Mesothelial cell of epicardium (in vitro differentiated cells): ENCODE measurements around the gene NFIX. TPM values are rescaled to one million over a fixed set of nuclear protein-coding genes. Genes with fewer than 3 reads are reported as not detected.

Experiments
- DNase-seq, 2 experiments: peaks; one replicate each; pipeline ENCODE4 v3.0.0; 2021; ENCODE audit warnings: low spot score in 2 of 2; ENCODE audit not compliant: unreplicated experiment in 2 of 2
- H3K27ac Mint-ChIP-seq: 2 replicates; pipeline ENCODE4 v1.8.0; 2021; ENCODE audit warnings: mixed read lengths
- H3K27me3 Mint-ChIP-seq: 2 replicates; pipeline ENCODE4 v1.8.0; 2021; ENCODE audit warnings: low read depth, mixed read lengths
- H3K36me3 Mint-ChIP-seq: 2 replicates; pipeline ENCODE4 v1.8.0; 2021; ENCODE audit warnings: mixed read lengths
- H3K4me1 Mint-ChIP-seq: 2 replicates; pipeline ENCODE4 v1.8.0; 2021; ENCODE audit warnings: mixed read lengths
- H3K4me3 Mint-ChIP-seq: 2 replicates; pipeline ENCODE4 v1.8.0; 2021; ENCODE audit warnings: mild to moderate bottlenecking, moderate library complexity, mixed read lengths
- H3K9me3 Mint-ChIP-seq: 2 replicates; pipeline ENCODE4 v1.8.0; 2021; ENCODE audit warnings: mixed read lengths
- total RNA-seq: library from RNA; stranded (reverse); gene quantifications from 3 replicates; pipeline ENCODE4 v1.2.1, GENCODE V29; 2021
- TF ChIP-seq, protein P1 (sequence below): fragments of 200-600 bp; sonication (generic); IDR thresholded peaks from one replicate; pipeline ENCODE4 v1.5.0; 2021; ENCODE audit warnings: antibody characterized with exemption; ENCODE audit not compliant: unreplicated experiment

Gene NFIX
- total RNA-seq, 1 donor from 2014 or later, result 52.4 TPM

DNA sequence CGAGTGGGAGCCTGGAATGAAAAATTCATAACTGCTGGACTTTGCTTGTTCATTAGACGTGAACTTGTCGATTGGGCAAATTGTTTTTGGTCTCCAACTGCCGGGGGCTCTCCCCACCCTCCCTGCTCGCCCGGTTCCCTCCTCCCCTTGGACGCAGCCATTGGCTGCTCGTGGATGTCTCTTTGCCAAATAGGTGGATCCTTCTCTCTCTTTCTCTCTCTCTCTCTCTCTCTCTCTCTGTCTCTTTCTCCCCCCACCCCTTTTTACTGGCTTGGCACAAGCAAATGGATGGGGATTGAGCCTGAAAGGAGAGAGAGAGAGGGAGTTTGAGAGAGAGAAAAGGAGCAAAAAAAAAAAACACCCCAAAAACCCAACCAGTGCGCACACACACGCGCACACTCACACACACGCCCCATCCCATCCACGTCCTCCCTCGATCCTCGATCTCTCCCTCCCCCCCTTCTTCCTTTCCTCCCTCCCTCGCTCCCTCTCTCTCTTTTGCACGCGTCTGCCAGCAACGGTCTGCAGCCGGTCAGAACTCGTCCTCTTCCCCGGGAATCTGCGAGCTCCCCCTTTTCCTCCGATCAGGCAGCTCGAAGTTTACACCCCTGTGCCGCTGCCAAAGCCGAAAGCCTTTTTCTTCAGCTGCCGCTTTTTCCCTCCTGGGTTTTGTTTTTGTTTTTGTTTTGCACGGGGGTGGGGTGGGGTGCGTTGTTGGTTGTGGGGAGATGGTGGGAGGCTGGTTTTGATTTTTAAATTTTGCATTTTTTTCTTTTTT is 27.8 kb downstream of the NFIX start:
- TF ChIP-seq, protein P1, sequence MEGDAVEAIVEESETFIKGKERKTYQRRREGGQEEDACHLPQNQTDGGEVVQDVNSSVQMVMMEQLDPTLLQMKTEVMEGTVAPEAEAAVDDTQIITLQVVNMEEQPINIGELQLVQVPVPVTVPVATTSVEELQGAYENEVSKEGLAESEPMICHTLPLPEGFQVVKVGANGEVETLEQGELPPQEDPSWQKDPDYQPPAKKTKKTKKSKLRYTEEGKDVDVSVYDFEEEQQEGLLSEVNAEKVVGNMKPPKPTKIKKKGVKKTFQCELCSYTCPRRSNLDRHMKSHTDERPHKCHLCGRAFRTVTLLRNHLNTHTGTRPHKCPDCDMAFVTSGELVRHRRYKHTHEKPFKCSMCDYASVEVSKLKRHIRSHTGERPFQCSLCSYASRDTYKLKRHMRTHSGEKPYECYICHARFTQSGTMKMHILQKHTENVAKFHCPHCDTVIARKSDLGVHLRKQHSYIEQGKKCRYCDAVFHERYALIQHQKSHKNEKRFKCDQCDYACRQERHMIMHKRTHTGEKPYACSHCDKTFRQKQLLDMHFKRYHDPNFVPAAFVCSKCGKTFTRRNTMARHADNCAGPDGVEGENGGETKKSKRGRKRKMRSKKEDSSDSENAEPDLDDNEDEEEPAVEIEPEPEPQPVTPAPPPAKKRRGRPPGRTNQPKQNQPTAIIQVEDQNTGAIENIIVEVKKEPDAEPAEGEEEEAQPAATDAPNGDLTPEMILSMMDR, result no peak
- Mint-ChIP-seq H3K4me3 (peak overlapping the region; percentile 54), H3K4me1 (peaks cover 59% of the 10 kb centered on the region), H3K27me3 (peaks cover 97% of the 10 kb centered on the region), H3K36me3 (peaks cover 25% of the 10 kb centered on the region), H3K27ac (peak overlapping the region; percentile 76), H3K9me3 (no peaks in the 10 kb centered on the region)
- no peak for DNase-seq

DNA sequence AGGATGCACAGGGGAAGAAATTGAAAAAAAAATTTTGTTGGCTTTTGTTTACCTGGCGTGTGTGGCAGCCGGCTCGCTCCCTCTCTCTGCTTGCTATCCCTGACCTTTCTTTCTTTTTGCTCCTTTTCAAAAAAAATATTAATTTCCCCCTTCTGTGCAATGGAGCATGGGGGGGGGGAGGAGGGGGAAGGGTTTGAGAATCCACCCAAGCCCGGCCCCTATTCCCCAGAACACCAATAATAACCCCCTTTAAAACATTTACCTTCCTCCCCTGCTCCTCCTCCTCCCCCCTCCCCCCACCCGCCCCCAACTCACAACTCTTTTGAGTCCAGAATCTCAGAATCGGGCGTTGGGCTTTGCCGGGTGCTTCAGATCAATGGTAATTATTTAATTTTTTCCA is 28.4 kb downstream of the NFIX start:
- Mint-ChIP-seq H3K9me3 (no peaks in the 10 kb centered on the region), H3K27ac (no peak overlapping the region), H3K36me3 (peaks cover 30% of the 10 kb centered on the region), H3K27me3 (peaks cover 97% of the 10 kb centered on the region), H3K4me1 (peaks cover 56% of the 10 kb centered on the region), H3K4me3 (peak overlapping the region; percentile 59)
- TF ChIP-seq, protein P1, result no peak
- no peak for DNase-seq

DNA sequence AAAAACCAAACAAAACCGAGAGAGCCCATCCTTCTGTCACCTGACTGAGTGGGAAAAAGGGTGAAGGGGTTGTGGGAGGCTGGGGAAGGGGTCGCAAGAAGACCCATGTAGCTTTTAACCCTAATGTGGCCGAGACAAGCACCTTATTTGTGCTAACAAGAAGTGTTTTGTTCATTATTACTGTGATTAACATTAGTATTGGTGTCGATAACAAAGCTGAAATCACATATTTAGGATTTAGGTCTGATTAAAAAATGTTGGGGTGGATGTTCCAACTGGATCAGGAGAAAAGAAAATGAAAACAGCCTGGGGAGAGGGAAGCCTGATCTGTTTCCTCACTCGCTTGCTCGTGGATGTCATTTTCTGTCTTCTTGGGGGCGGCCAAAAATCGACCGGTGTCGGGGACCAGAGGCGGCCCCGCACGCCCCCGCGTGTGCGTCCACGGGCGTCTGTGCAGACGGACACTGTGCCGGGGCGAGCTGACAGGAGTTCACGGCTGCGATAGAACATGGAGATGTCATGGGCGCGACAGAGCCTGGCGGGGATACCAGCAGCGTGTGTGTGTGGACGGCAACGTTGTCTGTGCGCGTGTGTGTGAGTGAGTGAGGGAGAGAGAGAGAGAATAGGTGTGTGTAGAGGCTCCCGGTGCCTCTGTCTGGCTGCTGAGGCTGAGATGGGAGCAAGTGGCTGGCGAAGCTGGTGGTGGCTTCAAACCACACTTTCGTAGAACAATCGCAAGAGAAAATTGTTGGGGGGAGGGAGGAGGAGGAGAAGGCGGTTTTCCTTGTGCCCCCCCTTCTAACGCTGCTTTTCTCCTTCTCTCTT is 29.1 kb downstream of the NFIX start:
- peak overlapping the region; percentile 59 for H3K4me3 Mint-ChIP-seq
- peaks cover 50% of the 10 kb centered on the region for H3K4me1 Mint-ChIP-seq
- no peaks in the 10 kb centered on the region for H3K9me3 Mint-ChIP-seq
- H3K36me3 Mint-ChIP-seq, result peaks cover 36% of the 10 kb centered on the region
- DNase-seq, result no peak
- H3K27ac Mint-ChIP-seq, result no peak overlapping the region
- H3K27me3 Mint-ChIP-seq, result peaks cover 97% of the 10 kb centered on the region
- TF ChIP-seq, protein P1, result no peak

DNA sequence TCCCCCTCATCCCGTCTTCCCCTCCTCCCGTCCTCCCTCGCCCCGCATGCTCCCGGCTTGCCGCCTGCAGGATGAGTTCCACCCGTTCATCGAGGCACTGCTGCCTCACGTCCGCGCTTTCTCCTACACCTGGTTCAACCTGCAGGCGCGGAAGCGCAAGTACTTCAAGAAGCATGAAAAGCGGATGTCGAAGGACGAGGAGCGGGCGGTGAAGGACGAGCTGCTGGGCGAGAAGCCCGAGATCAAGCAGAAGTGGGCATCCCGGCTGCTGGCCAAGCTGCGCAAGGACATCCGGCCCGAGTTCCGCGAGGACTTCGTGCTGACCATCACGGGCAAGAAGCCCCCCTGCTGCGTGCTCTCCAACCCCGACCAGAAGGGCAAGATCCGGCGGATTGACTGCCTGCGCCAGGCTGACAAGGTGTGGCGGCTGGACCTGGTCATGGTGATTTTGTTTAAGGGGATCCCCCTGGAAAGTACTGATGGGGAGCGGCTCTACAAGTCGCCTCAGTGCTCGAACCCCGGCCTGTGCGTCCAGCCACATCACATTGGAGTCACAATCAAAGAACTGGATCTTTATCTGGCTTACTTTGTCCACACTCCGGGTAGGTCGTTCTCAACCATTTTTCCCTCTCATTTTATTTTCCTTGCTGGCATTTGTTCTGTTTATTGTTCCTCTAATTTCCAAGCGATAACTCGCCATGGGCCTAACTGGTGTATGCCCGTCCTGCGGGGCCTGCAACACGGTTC is 29.8 kb downstream of the NFIX start:
- Mint-ChIP-seq H3K36me3 (peaks cover 43% of the 10 kb centered on the region), H3K4me1 (peaks cover 46% of the 10 kb centered on the region), H3K9me3 (no peaks in the 10 kb centered on the region), H3K27ac (no peak overlapping the region), H3K27me3 (peaks cover 97% of the 10 kb centered on the region), H3K4me3 (peak overlapping the region; percentile 59)
- no peak for DNase-seq
- TF ChIP-seq, protein P1, result no peak

DNA sequence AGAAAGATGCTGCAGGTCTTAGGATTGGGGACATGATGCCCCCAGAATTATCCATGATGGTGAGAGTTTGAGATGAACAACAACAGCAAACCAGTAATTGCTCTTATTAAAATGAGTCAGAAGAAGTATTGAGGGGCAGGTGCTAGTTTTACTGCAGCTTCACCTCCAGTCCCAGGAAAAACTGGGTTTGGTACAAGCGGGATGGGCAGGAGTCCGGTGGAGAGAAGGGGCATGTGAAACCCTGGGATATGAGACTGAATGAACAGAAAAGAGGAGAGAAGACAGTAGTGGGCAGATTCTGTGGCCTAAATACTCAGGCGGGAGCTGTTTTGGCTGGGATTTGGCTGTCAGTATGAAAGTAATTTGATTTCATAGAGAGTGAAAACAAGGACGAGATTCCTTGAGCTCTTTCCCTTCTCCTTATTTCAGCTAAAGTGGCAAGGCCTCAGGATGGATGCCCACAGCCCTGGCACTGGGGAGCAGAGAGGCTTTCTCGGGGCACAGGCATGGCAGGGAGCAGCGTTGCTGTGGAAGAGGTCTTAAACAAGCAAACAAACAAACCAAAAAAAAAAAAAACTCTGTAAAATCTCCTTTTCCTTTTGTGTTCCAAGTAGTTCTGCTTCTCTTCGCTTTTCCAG is 30.7 kb downstream of the NFIX start:
- H3K27me3 Mint-ChIP-seq, result peaks cover 97% of the 10 kb centered on the region
- TF ChIP-seq, protein P1, result no peak
- peaks cover 47% of the 10 kb centered on the region for H3K36me3 Mint-ChIP-seq
- peak overlapping the region; percentile 59 for H3K4me3 Mint-ChIP-seq
- H3K27ac Mint-ChIP-seq, result no peak overlapping the region
- no peaks in the 10 kb centered on the region for H3K9me3 Mint-ChIP-seq
- no peak for DNase-seq
- H3K4me1 Mint-ChIP-seq, result peaks cover 43% of the 10 kb centered on the region
